HG02938 (cell line): ENCODE data around the gene SPON1.
"Not testable (repeated sequence)": the region's sequence is repeated elsewhere in the genome, so short reads cannot be mapped to it uniquely, and the experiment has no call there.

Experiments
- ATAC-seq: cut with Tn5 transposase; IDR thresholded peaks from one replicate; pipeline ENCODE4 v1.9.1; 2021; ENCODE audit warnings: mild to moderate bottlenecking, moderate library complexity; ENCODE audit not compliant: unreplicated experiment

SPON1 gene

GRCh38 chr11:14232652-14233051, 270.1 kb downstream of the SPON1 start:
- ATAC-seq: no peak

GRCh38 chr11:14234446-14234845, 271.9 kb downstream of the SPON1 start:
- ATAC-seq: no peak

- no peak for ATAC-seq
Measured at GRCh38 chr11:14235701-14236100, 273.2 kb downstream of the SPON1 start.

GRCh38 chr11:14237444-14237961, 275.0 kb downstream of the SPON1 start:
- peak; percentile 94 for ATAC-seq

- no peak for ATAC-seq
Measured at GRCh38 chr11:14240221-14240620, 277.7 kb downstream of the SPON1 start.

- no peak for ATAC-seq
Measured at GRCh38 chr11:14240951-14241350, 278.4 kb downstream of the SPON1 start.

- ATAC-seq: no peak
Measured at GRCh38 chr11:14242187-14242586, 279.7 kb downstream of the SPON1 start.

GRCh38 chr11:14242733-14243132, 280.2 kb downstream of the SPON1 start:
- ATAC-seq: no peak

GRCh38 chr11:14244926-14245325, 282.4 kb downstream of the SPON1 start:
- no peak for ATAC-seq

- no peak for ATAC-seq
Measured at GRCh38 chr11:14245444-14245843, 282.9 kb downstream of the SPON1 start.

- ATAC-seq: no peak
Measured at GRCh38 chr11:14248580-14248981, 286.1 kb downstream of the SPON1 start.

- ATAC-seq: no peak
Measured at GRCh38 chr11:14249121-14249963, 286.8 kb downstream of the SPON1 start.

GRCh38 chr11:14251754-14252153, 289.2 kb downstream of the SPON1 start:
- ATAC-seq: no peak

GRCh38 chr11:14252501-14252900, 290.0 kb downstream of the SPON1 start:
- not testable (repeated sequence) for ATAC-seq

- ATAC-seq: no peak
Measured at GRCh38 chr11:14253421-14253820, 290.9 kb downstream of the SPON1 start.

GRCh38 chr11:14253840-14254239, 291.3 kb downstream of the SPON1 start:
- no peak for ATAC-seq

GRCh38 chr11:14254533-14255237, 292.2 kb downstream of the SPON1 start:
- no peak for ATAC-seq

GRCh38 chr11:14255238-14255534, 292.7 kb downstream of the SPON1 start:
- no peak for ATAC-seq

GRCh38 chr11:14258221-14258935, 295.9 kb downstream of the SPON1 start:
- no peak for ATAC-seq

GRCh38 chr11:14259186-14259784, 296.8 kb downstream of the SPON1 start:
- no peak for ATAC-seq

GRCh38 chr11:14259878-14260277, 297.4 kb downstream of the SPON1 start:
- ATAC-seq: no peak
